Measurements from ENCODE around the gene BOC.
"Not testable (repeated sequence)": the region's sequence is repeated elsewhere in the genome, so short reads cannot be mapped to it uniquely, and the experiment has no call there.

The BOC gene

GRCh38 chr3:113167825-113168801 lies 43.2 kb upstream of the BOC start:
- no peak for TF ChIP-seq CTCF (IDR thresholded peaks at IDR 0.05; ENCODE audit: borderline replicate concordance, control extremely low read depth, extremely low read depth, insufficient read depth, missing control alignments)
- no peak for DNase-seq (ENCODE audit: low spot score)
- in situ Hi-C loops (cut with MboI; ENCODE audit: low sequenced_read_pairs, unreplicated experiment) = no loop called here

GRCh38 chr3:113169891-113170452 lies 41.4 kb upstream of the BOC start:
- no peak for TF ChIP-seq CTCF (IDR thresholded peaks at IDR 0.05; ENCODE audit: borderline replicate concordance, control extremely low read depth, extremely low read depth, insufficient read depth, missing control alignments)
- in situ Hi-C loops (cut with MboI; ENCODE audit: low sequenced_read_pairs, unreplicated experiment) = no loop called here
- no peak for DNase-seq (ENCODE audit: low spot score)

DNA sequence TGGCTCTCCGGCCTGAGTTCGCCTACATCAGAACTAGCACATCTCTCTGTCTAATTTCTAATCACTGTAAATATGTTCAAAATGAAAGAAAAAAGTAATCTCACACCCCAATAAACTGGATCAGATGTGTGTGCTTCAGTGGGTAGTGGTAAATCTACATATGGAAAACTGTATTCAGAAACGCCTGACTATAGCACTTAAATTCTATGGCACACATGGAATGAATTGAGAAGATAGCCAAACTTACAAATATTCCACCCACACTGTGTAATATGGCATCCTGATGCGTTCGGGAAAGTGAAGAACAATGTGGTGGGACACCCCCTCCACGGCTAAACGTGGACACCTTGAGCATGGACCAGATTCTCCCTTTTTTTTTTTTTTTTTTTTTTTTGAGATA lies 40.6 kb upstream of the BOC start:
- TF ChIP-seq CTCF (IDR thresholded peaks at IDR 0.05; ENCODE audit: borderline replicate concordance, control extremely low read depth, extremely low read depth, insufficient read depth, missing control alignments) = no peak
- DNase-seq (ENCODE audit: low spot score) = no peak
- in situ Hi-C loops (cut with MboI; ENCODE audit: low sequenced_read_pairs, unreplicated experiment) = no loop called here

- DNase-seq (ENCODE audit: low spot score); in situ Hi-C loops (cut with MboI; ENCODE audit: low sequenced_read_pairs, unreplicated experiment): not testable (repeated sequence)
Measured at GRCh38 chr3:113171675-113172300, 39.6 kb upstream of the BOC start.

- in situ Hi-C loops (cut with MboI; ENCODE audit: low sequenced_read_pairs, unreplicated experiment) = no loop called here
- no peak for TF ChIP-seq CTCF (IDR thresholded peaks at IDR 0.05; ENCODE audit: borderline replicate concordance, control extremely low read depth, extremely low read depth, insufficient read depth, missing control alignments)
- no peak for DNase-seq (ENCODE audit: low spot score)
Measured at GRCh38 chr3:113173102-113173501, 38.3 kb upstream of the BOC start.

- TF ChIP-seq CTCF (IDR thresholded peaks at IDR 0.05; ENCODE audit: borderline replicate concordance, control extremely low read depth, extremely low read depth, insufficient read depth, missing control alignments) = no peak
- in situ Hi-C loops (cut with MboI; ENCODE audit: low sequenced_read_pairs, unreplicated experiment) = no loop called here
- no peak for DNase-seq (ENCODE audit: low spot score)
Measured at GRCh38 chr3:113174304-113174703, 37.1 kb upstream of the BOC start.

Data from GM13976 (cell line).